WERI-Rb-1 (cell line): ENCODE data around the gene STIM2.
A peak's percentile ranks its signal among the peaks of the same experiment; 100 is the strongest.

Experiments used
- DNase-seq: peaks from one replicate; pipeline ENCODE4 v3.0.0-alpha.2; 2020
- H3K27ac ChIP-seq: fragments of 250-450 bp; sonication (Bioruptor Pico); 2 replicates; pipeline ENCODE4 v1.5.1; 2020; ENCODE audit warnings: mild to moderate bottlenecking, moderate library complexity
- H3K27me3 ChIP-seq: fragments of 250-450 bp; sonication (Bioruptor Pico); 2 replicates; pipeline ENCODE4 v1.5.1; 2021; ENCODE audit warnings: mild to moderate bottlenecking, low read depth, moderate library complexity; ENCODE audit not compliant: insufficient read depth, severe bottlenecking
- H3K36me3 ChIP-seq: fragments of 250-450 bp; sonication (Bioruptor Pico); 2 replicates; pipeline ENCODE4 v1.5.1; 2020; ENCODE audit warnings: mild to moderate bottlenecking, moderate library complexity
- H3K4me3 ChIP-seq: 2 replicates; pipeline ENCODE4 v1.5.1; 2011; ENCODE audit warnings: low read depth, mild to moderate bottlenecking, control low read depth, low read length
- H3K9me3 ChIP-seq: fragments of 250-450 bp; sonication (Bioruptor Pico); 2 replicates; pipeline ENCODE4 v1.5.1; 2021; ENCODE audit warnings: mild to moderate bottlenecking, moderate library complexity; ENCODE audit not compliant: severe bottlenecking
- CTCF ChIP-seq: IDR thresholded peaks from 2 replicates; pipeline ENCODE4 v1.5.1; 2011; ENCODE audit warnings: low read depth, mild to moderate bottlenecking, control low read depth, inconsistent platforms, low read length

The STIM2 gene

GRCh38 chr4:26931966-26932365 is 71.3 kb downstream of the STIM2 start:
- Histone ChIP-seq H3K27ac (no peak overlapping the region), H3K9me3 (no peaks in the 10 kb centered on the region), H3K36me3 (no peaks in the 10 kb centered on the region), H3K4me3 (no peak overlapping the region), H3K27me3 (no peaks in the 10 kb centered on the region)
- no peak for DNase-seq
- no peak for TF ChIP-seq CTCF

- no peaks in the 10 kb centered on the region for H3K27me3 ChIP-seq
- no peak for TF ChIP-seq CTCF
- no peak for DNase-seq
- H3K27ac ChIP-seq: no peak overlapping the region
- H3K36me3 ChIP-seq: no peaks in the 10 kb centered on the region
- no peaks in the 10 kb centered on the region for H3K9me3 ChIP-seq
- H3K4me3 ChIP-seq: no peak overlapping the region
These were observed 74.8 kb downstream of the STIM2 start for GRCh38 chr4:26935397-26935796.

GRCh38 chr4:26936284-26937065 is 75.8 kb downstream of the STIM2 start:
- Histone ChIP-seq H3K4me3 (no peak overlapping the region), H3K9me3 (no peaks in the 10 kb centered on the region), H3K27me3 (no peaks in the 10 kb centered on the region), H3K36me3 (no peaks in the 10 kb centered on the region), H3K27ac (peak overlapping the region; percentile 2; the same call in 1 of the 2 replicates)
- DNase-seq: no peak
- no peak for TF ChIP-seq CTCF

GRCh38 chr4:26937139-26937538 is 76.5 kb downstream of the STIM2 start:
- no peak for DNase-seq
- H3K27ac ChIP-seq: peak overlapping the region; percentile 2
- TF ChIP-seq CTCF: no peak
- H3K36me3 ChIP-seq: no peaks in the 10 kb centered on the region
- H3K4me3 ChIP-seq: no peak overlapping the region
- no peaks in the 10 kb centered on the region for H3K9me3 ChIP-seq
- H3K27me3 ChIP-seq: no peaks in the 10 kb centered on the region

GRCh38 chr4:26937567-26937966 is 76.9 kb downstream of the STIM2 start:
- no peak for DNase-seq
- no peak for TF ChIP-seq CTCF
- Histone ChIP-seq H3K27ac (no peak overlapping the region; the same call in 1 of the 2 replicates), H3K4me3 (no peak overlapping the region), H3K36me3 (no peaks in the 10 kb centered on the region), H3K27me3 (no peaks in the 10 kb centered on the region), H3K9me3 (no peaks in the 10 kb centered on the region)

DNA sequence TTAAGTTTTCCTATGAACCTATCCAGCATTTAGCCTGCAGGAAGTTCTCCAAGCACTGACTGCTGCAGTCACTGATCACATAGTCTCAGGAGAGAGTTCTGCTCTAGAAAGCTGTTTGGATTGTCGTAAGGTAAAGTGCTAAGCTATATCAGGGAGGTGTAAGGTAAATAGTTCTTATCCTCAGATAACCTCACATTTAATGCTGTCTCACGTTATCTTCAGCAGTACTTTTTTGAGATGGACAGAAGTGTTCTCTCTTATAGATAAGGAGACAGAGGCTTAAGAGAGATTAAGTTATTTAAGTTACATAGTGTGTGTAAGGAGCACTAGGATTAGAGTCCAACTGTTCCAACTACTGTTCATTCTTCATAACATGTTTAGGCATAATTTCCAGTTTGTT is 77.9 kb downstream of the STIM2 start:
- H3K27me3 ChIP-seq: no peaks in the 10 kb centered on the region
- TF ChIP-seq CTCF: no peak
- H3K36me3 ChIP-seq: no peaks in the 10 kb centered on the region
- no peak for DNase-seq
- no peak overlapping the region for H3K4me3 ChIP-seq
- H3K9me3 ChIP-seq: no peaks in the 10 kb centered on the region
- H3K27ac ChIP-seq: 0 out of 2 replicates have a peak overlapping the region, but pooled peaks have one; percentile 15
